ENCODE data around the gene CYP2S1. TPM values are rescaled to one million over a fixed set of nuclear protein-coding genes. Genes with fewer than 3 reads are reported as not detected.

Gene CYP2S1
- total RNA-seq, 2 experiments from 2014 or later = 0.78 to 0.82 TPM

- TF ChIP-seq CTCF (IDR thresholded peaks at IDR 0.05) = no peak
- no peak overlapping the region for H3K4me3 ChIP-seq (ENCODE audit: low read length)
- CTCF ChIA-PET = no interaction called here
- H3K36me3 Mint-ChIP-seq (ENCODE audit: low read depth) = no peaks in the 10 kb centered on the region
- H3K4me1 ChIP-seq (ENCODE audit: insufficient read depth, low read length) = no peaks in the 10 kb centered on the region
- POLR2A ChIA-PET = no interaction called here
- ATAC-seq (ENCODE audit: poor library complexity) = no peak
- intact Hi-C loops (cut with DNase I, micrococcal nuclease) = no loop called here
- no peak for DNase-seq
- H3K27ac Mint-ChIP-seq = no peak overlapping the region
- H3K27me3 Mint-ChIP-seq = no peaks in the 10 kb centered on the region
- H3K27me3 ChIP-seq (ENCODE audit: control insufficient read depth in 1 of 2, insufficient read depth in 2 of 2, low read length in 2 of 2) = peaks cover 0 to 2% of the 10 kb centered on the region in 2 experiments
- no peaks in the 10 kb centered on the region for H3K36me3 ChIP-seq (ENCODE audit: insufficient read depth, low read length)
- H3K4me1 Mint-ChIP-seq (ENCODE audit: low read depth) = no peaks in the 10 kb centered on the region
- no peaks in the 10 kb centered on the region for H3K9me3 Mint-ChIP-seq
- H3K9me3 ChIP-seq (ENCODE audit: control insufficient read depth in 1 of 2, insufficient read depth in 1 of 2, low read length in 2 of 2) = no peaks in the 10 kb centered on the region
- no peak overlapping the region for H3K4me3 Mint-ChIP-seq
- no peak overlapping the region for H3K27ac ChIP-seq (ENCODE audit: low read depth in 1 of 2, low read length in 2 of 2)
These were observed 39.0 kb upstream of the CYP2S1 start for GRCh38 chr19:41154060-41154459.

- H3K9me3 ChIP-seq (ENCODE audit: control insufficient read depth in 1 of 2, insufficient read depth in 1 of 2, low read length in 2 of 2) = no peaks in the 10 kb centered on the region
- TF ChIP-seq CTCF (IDR thresholded peaks at IDR 0.05) = no peak
- intact Hi-C loops (cut with DNase I, micrococcal nuclease) = no loop called here
These were observed 36.8 kb upstream of the CYP2S1 start for GRCh38 chr19:41156207-41156606.

GRCh38 chr19:41159881-41160280 is 33.1 kb upstream of the CYP2S1 start:
- Histone ChIP-seq H3K9me3 (ENCODE audit: control insufficient read depth in 1 of 2, insufficient read depth in 1 of 2, low read length in 2 of 2) (no peaks in the 10 kb centered on the region), H3K36me3 (ENCODE audit: insufficient read depth, low read length) (no peaks in the 10 kb centered on the region), H3K27ac (ENCODE audit: low read depth in 1 of 2, low read length in 2 of 2) (no peak overlapping the region), H3K4me1 (ENCODE audit: insufficient read depth, low read length) (no peaks in the 10 kb centered on the region), H3K27me3 (ENCODE audit: control insufficient read depth in 1 of 2, insufficient read depth in 2 of 2, low read length in 2 of 2) (no peaks in the 10 kb centered on the region), H3K4me3 (ENCODE audit: low read length) (no peak overlapping the region)
- POLR2A ChIA-PET = no interaction called here
- CTCF ChIA-PET = interaction anchor here (0.6 kb wide), 1 partner anchor 531 kb away, joined by 4 read pairs; no protein-coding TSS in a partner anchor
- ATAC-seq (ENCODE audit: poor library complexity) (no peak), DNase-seq (no peak)
- H3K36me3 Mint-ChIP-seq (ENCODE audit: low read depth) = no peaks in the 10 kb centered on the region
- no peak for TF ChIP-seq CTCF (IDR thresholded peaks at IDR 0.05)
- intact Hi-C loops (cut with DNase I, micrococcal nuclease) = no loop called here
- no peak overlapping the region for H3K27ac Mint-ChIP-seq
- no peaks in the 10 kb centered on the region for H3K4me1 Mint-ChIP-seq (ENCODE audit: low read depth)
- H3K9me3 Mint-ChIP-seq = no peaks in the 10 kb centered on the region
- H3K4me3 Mint-ChIP-seq = no peak overlapping the region
- no peaks in the 10 kb centered on the region for H3K27me3 Mint-ChIP-seq

More at GRCh38 chr19:41156207-41156606, 36.8 kb upstream of the CYP2S1 start:
- no peaks in the 10 kb centered on the region for H3K4me1 Mint-ChIP-seq (ENCODE audit: low read depth)
- H3K27me3 ChIP-seq (ENCODE audit: control insufficient read depth in 1 of 2, insufficient read depth in 2 of 2, low read length in 2 of 2) = no peaks in the 10 kb centered on the region
- H3K27ac ChIP-seq (ENCODE audit: low read depth in 1 of 2, low read length in 2 of 2) = no peak overlapping the region
- no peaks in the 10 kb centered on the region for H3K4me1 ChIP-seq (ENCODE audit: insufficient read depth, low read length)
- H3K27ac Mint-ChIP-seq = no peak overlapping the region
- ATAC-seq (ENCODE audit: poor library complexity) (no peak), DNase-seq (no peak)
- no peaks in the 10 kb centered on the region for H3K27me3 Mint-ChIP-seq
- no peak overlapping the region for H3K4me3 ChIP-seq (ENCODE audit: low read length)
- no peaks in the 10 kb centered on the region for H3K36me3 Mint-ChIP-seq (ENCODE audit: low read depth)
- ChIA-PET CTCF (no interaction called here), POLR2A (no interaction called here)
- H3K36me3 ChIP-seq (ENCODE audit: insufficient read depth, low read length) = no peaks in the 10 kb centered on the region
- H3K4me3 Mint-ChIP-seq = no peak overlapping the region
- H3K9me3 Mint-ChIP-seq = no peaks in the 10 kb centered on the region
